IPS-NIHi7 (cell line): ENCODE results near the gene C1QB.
A peak's percentile ranks its signal among the peaks of the same experiment; 100 is the strongest.
"Not testable (repeated sequence)": the region's sequence is repeated elsewhere in the genome, so short reads cannot be mapped to it uniquely, and the experiment has no call there.

ENCODE experiments used
- DNase-seq: peaks from one replicate; pipeline ENCODE4 v3.0.0; 2012; ENCODE audit warnings: mixed read lengths; ENCODE audit errors: extremely low spot score

The C1QB gene

DNA sequence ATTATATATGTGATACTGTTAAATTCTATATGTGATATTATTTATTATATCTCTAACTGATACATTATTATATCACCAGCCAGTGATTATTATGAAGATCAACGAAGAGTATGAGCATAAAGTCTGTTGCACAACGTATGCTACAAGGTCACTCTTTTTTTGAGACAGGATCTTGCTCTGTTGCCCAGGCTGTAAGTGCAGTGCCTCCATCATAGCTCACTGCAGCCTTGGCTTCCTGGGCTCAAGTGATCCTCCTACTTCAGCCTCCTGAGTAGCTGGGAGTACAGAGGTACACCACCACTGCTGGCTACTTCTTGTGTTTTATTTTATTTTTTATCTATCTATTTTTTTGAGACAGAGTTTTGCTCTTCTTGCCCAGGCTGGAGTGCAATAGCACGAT is 43.6 kb downstream of the C1QB start:
- no peak for DNase-seq

DNA sequence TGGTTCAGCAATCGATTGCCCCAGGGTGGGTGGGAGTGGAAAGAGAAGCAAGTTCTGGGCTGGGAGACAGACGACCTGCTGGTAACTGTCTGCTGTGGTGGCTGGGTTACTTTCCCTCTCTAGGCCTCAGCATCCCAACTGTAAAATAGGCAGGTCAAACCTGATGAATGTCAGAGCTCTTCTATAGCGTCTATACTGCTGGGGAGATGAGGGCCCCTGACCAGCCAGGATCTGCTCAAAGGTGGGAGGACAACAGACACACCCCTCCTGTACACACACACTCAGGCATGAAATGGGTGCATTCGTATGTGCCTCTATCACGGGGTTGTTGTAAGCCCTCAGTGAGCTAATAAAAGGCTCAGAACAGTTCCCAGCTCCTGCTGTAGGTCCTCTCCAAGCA is 44.9 kb downstream of the C1QB start:
- no peak for DNase-seq

DNA sequence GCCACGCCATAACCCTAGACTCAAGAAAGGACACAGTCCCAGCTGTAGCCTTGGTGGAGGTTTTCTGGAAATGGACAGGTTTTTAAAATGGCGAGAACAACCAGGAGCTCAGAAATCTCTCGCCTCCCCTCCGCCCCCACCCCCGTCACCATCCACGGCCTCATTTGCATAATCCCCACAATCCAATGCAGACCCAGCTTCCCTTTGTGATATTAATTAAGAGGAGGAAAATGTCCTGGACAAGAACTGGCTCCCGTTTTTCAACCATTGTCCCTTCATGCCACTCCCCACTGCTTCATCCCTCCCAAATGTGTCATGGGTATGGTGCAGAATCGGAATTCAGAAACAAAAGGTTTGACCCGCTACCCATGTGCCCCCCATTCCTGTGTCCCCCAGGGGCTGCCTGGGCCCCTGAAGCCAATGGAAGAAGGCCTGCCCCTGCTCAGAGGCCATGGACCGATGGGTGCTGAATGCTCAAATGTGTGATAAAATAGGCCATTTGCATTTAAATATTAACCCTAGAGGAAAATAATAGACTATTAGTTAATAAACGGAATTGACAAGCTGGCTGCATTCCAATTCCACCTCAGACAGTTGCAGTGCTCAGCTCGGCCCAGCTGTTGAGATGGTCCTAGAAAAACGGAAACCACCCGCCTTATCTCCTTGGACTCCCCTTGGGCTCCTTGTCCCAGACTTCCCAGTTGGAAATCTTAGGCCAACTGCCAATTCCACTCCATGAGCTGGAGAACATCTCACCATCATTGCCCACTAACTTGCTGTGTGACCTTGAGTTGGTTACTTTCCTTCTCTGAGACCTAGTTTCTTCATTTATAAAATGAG is 46.9 kb downstream of the C1QB start:
- no peak for DNase-seq

DNA sequence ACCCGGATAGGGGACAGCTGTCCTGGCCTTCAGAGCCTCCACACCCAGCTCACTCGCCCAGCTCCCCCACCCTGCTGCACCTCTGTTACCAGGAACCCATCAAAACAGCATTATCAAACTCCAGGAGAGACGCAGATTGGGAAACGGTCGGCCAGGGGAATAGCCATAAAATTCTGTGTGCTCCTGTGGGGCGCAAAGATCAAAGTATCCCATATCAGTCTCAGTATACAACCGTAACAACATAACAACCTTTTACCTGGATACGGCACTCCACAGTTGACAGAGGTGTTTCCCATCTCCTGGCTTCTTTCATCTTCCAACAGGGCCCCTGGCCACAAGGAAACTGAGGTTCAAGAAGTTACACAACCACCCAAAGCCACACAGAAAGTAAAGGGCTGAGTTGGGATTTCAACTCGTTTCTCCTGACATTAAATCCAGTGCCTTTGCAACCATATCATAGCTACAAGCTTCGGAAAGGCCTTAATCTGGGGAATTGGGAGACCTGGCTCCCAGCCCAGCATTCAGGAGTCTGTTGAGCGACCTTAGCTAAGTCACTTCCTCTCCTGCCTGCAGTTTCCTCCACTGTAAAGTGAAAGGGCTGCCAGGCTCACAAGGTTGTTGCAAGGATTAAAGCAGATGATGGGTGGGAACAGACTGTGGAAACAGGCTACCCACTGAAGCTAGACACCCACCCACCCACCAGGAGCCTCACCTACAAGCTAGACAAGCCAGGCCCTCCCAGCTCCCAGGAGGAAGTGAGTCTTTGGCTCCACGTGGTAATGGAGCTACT is 49.5 kb downstream of the C1QB start:
- no peak for DNase-seq

DNA sequence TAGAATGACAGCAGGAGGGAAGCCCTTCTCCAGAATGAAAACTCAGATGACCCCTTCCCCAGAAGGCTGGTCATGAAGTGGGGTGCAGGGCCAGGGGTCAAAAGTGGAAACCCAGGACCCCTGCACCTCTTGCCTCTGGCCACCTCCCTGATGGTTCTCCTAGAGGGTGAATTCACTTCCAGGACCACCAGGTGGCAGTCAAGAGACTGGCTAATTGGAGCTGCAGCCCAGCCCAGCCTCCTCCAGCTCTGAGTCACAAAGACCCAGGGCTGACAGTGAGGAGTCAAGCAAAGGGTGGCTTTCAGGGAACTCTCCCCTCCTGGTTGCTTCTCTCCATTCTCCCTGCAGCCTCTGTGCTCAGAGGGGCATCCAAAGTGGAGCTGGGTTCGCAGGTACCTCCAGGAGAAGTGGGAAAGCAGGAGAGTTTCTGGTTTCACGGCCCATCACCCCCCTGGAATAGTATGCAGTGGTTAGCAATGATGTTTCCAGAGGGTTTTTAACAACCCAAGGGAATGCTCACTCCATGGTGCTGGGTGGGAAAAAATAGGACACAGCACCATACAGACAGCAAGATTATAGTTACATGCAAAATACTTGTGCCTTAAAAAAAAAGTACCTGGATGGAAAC is 51.5 kb downstream of the C1QB start:
- peak; percentile 92 for DNase-seq

DNA sequence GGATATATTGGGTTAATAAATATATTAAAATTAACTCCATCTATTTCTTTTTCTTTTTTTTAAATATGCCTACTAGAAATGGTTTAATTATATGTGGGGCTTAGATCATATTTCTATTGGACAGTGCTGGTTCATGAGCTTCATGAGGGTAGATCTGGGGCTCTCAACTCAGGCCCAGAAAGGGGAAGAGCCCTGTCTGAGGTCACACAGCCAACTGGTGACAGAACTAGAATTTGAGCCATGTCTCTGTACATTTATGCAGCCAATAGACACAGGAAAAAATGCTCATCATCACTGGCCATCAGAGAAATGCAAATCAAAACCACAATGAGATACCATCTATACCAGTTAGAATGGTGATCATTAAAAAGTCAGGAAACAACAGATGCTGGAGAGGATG is 52.5 kb downstream of the C1QB start:
- DNase-seq = no peak

DNA sequence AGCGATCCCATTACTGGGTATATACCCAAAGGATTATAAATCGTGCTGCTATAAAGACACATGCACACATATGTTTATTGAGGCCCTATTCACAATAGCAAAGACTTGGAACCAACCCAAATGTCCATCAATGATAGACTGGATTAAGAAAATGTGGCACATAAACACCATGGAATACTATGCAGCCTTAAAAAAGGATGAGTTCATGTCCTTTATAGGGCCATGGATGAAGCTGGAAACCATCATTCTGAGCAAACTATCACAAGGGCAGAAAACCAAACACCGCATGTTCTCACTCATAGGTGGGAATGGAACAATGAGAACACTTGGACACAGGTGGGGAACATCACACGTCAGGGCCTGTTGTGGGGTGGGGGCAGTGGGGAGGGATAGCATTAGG is 53.1 kb downstream of the C1QB start:
- DNase-seq = not testable (repeated sequence)

DNA sequence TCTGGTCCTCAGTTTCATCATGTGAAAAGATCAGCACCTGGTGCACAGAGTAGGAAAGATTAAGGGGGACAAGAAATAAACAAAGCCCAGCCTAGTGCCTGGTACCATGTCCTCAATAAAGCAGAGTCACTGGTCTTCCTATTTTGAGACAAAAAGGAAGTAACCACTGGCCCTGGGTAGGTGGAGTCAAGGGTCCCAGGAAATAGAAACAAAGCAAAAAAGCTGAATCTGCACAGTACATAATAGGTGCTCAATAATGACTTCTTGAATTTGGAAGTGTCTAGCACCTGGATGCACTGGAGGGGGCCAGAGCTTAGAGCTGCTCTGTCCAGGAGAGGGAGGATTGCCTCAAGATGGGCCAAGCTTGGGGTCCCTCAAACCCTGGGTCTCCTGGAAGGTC is 55.7 kb downstream of the C1QB start:
- DNase-seq = no peak

DNA sequence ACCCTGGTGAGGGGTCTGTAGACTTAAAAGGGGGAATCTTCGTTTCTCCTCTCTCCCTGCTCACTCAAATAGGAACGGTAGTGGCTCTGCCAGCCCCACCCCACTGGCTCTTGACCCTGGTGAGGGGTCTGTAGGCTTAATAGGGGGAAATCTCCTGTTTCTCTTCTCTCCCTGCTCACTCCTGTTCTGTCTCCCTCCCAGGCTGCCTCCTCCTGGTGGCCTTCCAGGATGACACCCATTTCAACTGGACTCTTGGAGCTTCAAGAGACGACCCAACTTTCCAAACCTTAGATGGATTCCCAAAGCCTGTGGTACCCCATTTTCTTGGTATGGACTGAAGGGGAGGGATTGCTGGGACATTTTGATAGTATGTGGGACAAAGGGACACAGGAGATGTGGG is 56.2 kb downstream of the C1QB start:
- peak; percentile 50 for DNase-seq

DNA sequence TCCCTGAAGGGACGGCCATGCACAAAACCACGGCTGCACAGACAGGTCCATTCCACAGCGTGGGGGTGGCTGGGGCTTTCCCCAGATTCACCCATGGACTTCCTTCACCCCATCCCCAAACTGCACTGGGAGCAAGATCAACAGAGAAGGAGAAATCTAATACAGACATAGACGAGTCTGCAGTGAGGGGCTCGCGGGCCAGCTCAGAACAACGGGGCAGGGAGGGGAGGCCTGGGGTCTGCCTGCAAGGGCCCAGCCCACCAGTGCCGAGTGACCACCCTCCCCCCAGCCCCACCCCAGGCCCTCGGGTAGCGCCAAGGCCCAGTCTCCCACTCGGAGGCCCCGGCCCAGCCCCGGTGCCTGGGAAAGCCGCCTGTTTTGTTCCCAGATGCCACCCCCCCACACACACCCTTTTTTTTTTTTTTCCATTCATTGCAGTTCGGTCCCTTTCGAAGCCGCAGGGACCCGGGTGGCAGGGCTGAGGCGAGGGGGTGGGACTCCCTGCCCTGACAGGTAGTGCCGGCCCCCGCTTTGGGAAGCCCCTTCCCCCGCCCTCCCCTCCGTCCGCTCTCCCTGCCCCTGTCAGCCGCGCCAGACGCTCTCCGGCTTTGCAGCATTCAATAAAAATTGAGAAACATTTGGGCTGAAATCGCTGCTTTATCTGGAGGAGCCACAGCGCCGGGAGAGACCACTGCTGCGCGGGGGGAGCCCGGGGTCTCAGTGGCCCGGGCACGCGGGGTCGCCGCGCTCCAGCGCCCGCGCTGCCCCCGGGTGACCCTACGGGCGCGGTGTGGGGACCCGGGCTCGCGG is 57.1 kb downstream of the C1QB start:
- DNase-seq = peak; percentile 60

DNA sequence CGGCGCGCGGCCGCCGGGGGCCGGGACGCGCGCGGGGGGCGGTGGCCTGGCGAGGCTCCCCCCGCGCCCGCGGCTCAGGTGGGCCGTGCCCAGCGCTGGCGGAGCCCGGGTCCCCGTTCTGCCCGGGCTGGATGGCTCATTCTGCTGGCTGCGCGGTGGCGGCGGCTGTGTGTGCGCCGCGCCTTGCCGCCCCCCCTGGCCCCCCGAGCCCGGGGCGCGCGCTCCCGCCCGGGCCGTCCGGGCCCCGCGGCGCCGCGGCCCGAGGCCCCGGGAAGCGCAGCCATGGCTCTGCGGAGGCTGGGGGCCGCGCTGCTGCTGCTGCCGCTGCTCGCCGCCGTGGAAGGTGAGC is 57.6 kb downstream of the C1QB start, which contains the start of gene EPHB2:
EPHB2 (plus strand) TSS at position 139 of the 349 bp plus-strand sequence; CDS start at position 283, 144 bp downstream.
- peak; percentile 75 for DNase-seq

DNA sequence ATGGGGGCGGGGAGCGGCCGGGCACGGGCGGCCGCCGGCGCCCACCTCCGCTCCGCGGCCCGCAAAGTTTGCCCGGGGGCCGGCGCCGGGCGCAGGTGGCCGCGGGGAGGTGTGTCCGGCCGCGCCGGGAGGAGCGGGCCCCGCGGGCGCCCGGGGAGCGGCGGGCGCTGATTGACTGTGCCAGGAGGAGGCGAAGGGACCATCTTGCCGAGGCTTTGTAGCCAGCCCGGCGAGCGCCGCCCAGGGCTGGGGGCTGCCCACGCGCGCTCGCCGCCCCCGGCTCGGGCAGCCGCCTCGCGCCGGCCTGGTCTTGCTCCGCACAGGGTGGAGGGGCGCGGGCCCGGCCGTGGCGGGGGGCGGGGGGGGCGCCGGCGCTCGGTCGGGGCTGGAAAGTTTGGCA is 58.0 kb downstream of the C1QB start:
- peak; percentile 35 for DNase-seq
